Duodenal mucosa (tissue), 2 donors: Measurements from ENCODE around the gene TMEFF1.

Source experiments
- H3K27ac ChIP-seq: one replicate; pipeline ENCODE4 v1.7.0; 2013; ENCODE audit warnings: low read depth, low read length
- H3K27me3 ChIP-seq, 2 donors: one replicate each; pipeline ENCODE4 v1.7.0; 2013; ENCODE audit warnings: low read length in 2 of 2, control low read depth in 1 of 2; ENCODE audit not compliant: insufficient read depth in 2 of 2, control insufficient read depth in 1 of 2
- H3K36me3 ChIP-seq, 2 donors: one replicate each; pipeline ENCODE4 v1.7.0; 2013; ENCODE audit warnings: low read length in 2 of 2, control low read depth in 1 of 2; ENCODE audit not compliant: insufficient read depth in 2 of 2, control insufficient read depth in 1 of 2
- H3K4me1 ChIP-seq, 2 donors: one replicate each; pipeline ENCODE4 v1.7.0; 2013; ENCODE audit warnings: low read length in 2 of 2, control low read depth in 1 of 2; ENCODE audit not compliant: insufficient read depth in 2 of 2, control insufficient read depth in 1 of 2
- H3K4me3 ChIP-seq, 2 donors: one replicate each; pipeline ENCODE4 v1.7.0; 2013; ENCODE audit warnings: low read length in 2 of 2, low read depth in 1 of 2
- H3K9ac ChIP-seq, 2 donors: one replicate each; pipeline ENCODE4 v1.7.0; 2013; ENCODE audit warnings: low read length in 2 of 2, low read depth in 1 of 2
- H3K9me3 ChIP-seq, 2 donors: one replicate each; pipeline ENCODE4 v1.7.0; 2013; ENCODE audit warnings: low read length in 2 of 2, control low read depth in 1 of 2; ENCODE audit not compliant: control insufficient read depth in 1 of 2

TMEFF1 gene

DNA sequence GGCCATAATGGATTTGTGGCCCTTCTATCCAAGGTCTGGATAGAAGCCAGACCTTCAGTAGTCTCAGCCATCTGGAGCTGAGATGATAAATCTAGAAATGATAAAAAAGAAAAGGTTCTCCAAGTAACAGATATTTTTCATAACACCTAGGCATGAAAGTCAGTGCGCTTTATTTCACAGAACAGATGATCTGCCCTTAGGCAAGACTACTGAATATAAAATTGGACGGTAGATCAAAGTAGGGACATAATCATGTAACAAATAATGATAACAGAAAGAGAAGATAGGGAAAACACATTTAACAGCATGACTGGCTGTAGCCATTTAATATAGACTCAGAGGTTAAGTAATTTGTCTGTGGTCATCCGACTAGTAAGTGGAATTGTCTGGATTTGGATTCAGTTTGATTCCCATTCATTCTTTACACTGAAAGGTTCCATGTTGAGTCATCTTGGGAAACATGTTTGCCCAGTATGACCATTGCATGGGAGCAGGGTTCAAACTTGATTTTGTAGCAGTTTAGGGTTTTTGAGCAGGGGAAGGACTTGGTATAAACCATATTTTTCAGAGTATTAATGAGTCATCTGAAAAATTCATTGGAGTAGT lies 100.8 kb downstream of the TMEFF1 start:
- Histone ChIP-seq H3K36me3 (no peaks in the 10 kb centered on the region), H3K9me3 (no peaks in the 10 kb centered on the region), H3K27ac (no peak overlapping the region), H3K4me1 (no peaks in the 10 kb centered on the region), H3K27me3 (no peaks in the 10 kb centered on the region), H3K4me3 (no peak overlapping the region), H3K9ac (no peak overlapping the region)

DNA sequence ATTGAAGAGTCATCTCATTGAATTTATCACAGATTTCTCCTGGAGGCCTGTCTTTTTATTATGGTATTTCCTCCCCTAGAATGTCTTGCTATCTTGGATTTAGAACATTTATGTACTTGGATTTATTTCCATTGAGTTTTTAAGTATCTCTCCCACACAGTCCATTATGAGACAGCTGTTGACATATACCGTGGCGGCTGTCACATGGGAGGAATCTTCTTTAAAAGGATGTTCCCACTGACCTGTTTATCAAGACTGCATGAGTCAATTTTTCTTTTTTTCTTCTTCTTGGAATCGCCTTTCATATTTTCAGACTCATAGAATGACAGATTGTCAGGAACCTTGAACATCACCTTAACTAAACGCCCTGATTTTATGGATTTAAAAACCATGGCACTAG lies 102.1 kb downstream of the TMEFF1 start:
- Histone ChIP-seq H3K36me3 (no peaks in the 10 kb centered on the region), H3K4me3 (no peak overlapping the region), H3K9me3 (no peaks in the 10 kb centered on the region), H3K27me3 (no peaks in the 10 kb centered on the region), H3K27ac (no peak overlapping the region), H3K4me1 (no peaks in the 10 kb centered on the region), H3K9ac (no peak overlapping the region)

DNA sequence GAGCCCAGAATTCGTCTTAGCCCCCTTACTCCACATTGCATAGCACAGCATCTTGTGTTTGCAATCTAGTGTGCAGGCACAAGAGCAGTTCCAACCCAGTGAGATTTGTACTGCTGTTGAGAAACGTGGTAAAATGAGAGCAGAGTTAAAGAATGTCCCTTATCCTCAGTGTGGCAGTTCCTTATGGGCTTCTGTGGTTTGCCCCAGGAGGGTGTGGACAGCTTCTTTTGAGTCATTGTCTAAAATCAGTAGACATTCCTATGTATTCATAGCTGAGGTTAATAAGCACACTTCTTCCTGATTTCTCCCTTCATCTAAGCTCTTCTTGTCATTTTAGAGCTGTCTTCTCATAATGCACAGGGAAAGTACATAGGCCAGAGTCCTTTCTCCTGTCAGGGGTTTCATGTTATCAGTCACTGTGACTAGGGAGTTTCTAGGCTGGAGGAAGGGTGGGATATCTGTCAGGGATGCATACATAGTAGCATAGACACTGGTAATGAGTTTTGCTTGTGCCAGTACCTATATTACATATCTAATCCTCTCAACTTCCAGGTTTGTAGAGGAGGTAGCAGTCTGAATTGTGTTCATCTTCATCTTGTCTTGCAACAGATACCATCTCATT lies 102.9 kb downstream of the TMEFF1 start:
- Histone ChIP-seq H3K9me3 (no peaks in the 10 kb centered on the region), H3K27ac (no peak overlapping the region), H3K27me3 (no peaks in the 10 kb centered on the region), H3K4me1 (no peaks in the 10 kb centered on the region), H3K36me3 (no peaks in the 10 kb centered on the region), H3K4me3 (no peak overlapping the region), H3K9ac (no peak overlapping the region)

DNA sequence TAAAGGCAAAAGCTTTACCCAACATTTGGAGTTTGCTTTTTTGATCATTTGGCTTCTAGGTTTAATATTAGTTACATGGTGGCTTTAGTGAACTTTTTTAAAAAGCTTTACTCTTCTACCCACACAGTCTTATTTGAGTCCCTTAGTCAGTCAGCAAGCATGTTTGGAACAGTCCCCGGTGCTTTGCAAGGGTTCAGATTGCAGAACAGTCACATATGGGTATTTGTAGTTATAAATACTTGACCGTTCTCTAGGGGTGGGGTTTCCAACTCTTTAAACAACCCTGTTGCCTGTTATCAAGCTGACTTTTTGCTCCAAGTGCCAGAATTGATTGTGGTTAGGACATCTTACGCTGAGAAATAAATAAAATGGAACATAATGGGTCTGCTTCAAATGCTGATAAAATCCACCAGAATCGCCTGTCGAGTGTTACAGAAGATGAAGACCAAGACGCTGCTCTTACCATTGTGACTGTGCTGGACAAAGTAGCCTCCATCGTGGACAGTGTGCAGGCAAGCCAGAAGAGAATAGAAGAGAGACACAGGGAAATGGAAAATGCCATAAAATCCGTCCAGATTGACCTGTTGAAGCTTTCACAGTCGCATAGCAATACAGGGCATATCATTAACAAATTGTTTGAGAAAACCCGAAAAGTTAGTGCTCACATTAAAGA lies 105.0 kb downstream of the TMEFF1 start, which contains the start of gene CAVIN4:
Gene CAVIN4 (plus strand): TSS at position 304 of the 673 bp plus-strand sequence. CDS start 65 bp downstream, at position 369.
- no peaks in the 10 kb centered on the region for H3K9me3 ChIP-seq
- H3K4me1 ChIP-seq, result no peaks in the 10 kb centered on the region
- H3K9ac ChIP-seq, result no peak within 1 kb of the TSS
- no peaks in the 10 kb centered on the region for H3K36me3 ChIP-seq
- H3K27me3 ChIP-seq, result no peaks in the 10 kb centered on the region
- no peak within 1 kb of the TSS for H3K4me3 ChIP-seq
- H3K27ac ChIP-seq, result no peak within 1 kb of the TSS

DNA sequence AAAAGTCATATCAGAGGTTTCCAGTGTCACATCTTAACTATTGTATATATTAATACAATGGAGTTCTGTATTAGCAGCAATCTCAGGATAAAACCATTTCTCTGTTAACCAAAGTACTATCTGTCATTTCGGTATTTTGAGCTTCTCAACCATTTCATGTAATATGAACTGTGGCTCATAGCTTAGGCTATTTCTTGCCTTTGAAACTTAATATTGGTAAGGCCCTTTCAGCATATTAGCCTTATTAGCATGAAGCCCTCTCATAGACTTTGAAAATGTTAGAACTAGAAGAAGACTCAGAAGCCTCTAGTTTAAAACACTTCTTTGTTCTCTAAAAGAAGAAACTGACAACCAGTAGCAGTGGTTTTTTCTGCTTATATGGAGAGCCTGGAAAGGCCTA lies 105.7 kb downstream of the TMEFF1 start:
- no peak overlapping the region for H3K4me3 ChIP-seq
- H3K9ac ChIP-seq, result no peak overlapping the region
- H3K27ac ChIP-seq, result no peak overlapping the region

DNA sequence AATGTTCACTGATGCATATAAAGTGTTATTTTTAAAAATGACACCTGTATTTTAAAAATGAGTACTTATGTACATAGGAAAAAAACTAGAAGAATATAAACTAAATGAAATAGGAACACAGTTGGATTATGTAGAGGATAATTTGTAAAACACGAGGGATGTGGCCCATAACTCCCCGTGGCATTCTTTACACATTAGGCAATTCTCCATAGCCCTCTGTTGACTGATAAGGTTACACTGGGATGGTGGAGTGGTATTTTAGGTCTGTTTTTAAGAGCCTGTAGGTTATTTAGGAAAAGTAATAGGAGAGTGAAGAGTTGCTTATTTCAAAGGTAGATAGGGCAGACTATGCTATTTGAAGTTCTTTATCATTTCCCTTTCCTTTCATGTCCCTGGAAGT lies 106.7 kb downstream of the TMEFF1 start:
- Histone ChIP-seq H3K9ac (no peak overlapping the region), H3K9me3 (no peaks in the 10 kb centered on the region), H3K27ac (no peak overlapping the region), H3K36me3 (no peaks in the 10 kb centered on the region), H3K27me3 (no peaks in the 10 kb centered on the region), H3K4me3 (no peak overlapping the region), H3K4me1 (no peaks in the 10 kb centered on the region)

More for the DNA sequence above, 105.7 kb downstream of the TMEFF1 start:
- no peaks in the 10 kb centered on the region for H3K36me3 ChIP-seq
- no peaks in the 10 kb centered on the region for H3K9me3 ChIP-seq
- no peaks in the 10 kb centered on the region for H3K27me3 ChIP-seq
- no peaks in the 10 kb centered on the region for H3K4me1 ChIP-seq

DNA sequence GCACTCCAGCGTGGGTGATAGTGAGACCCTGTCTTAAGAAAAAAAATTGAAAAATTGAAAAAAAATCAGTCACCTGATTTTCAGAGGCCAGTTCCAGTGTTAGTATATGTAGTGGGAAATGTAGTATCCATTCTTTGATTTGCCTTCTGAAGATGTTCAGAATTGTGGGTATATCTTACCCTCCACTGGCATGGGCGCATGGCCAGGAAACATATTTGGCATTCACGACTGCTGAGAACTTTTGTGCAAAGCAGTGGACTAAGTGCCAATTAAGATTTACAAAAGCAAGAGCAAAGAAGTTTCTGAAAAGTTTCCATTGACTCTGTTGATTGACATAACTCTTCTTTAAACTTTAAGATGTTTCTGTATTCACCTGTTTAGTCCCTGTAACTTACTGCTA lies 107.3 kb downstream of the TMEFF1 start:
- Histone ChIP-seq H3K27ac (no peak overlapping the region), H3K4me3 (no peak overlapping the region), H3K9ac (no peak overlapping the region), H3K27me3 (no peaks in the 10 kb centered on the region), H3K9me3 (no peaks in the 10 kb centered on the region), H3K36me3 (no peaks in the 10 kb centered on the region), H3K4me1 (no peaks in the 10 kb centered on the region)

DNA sequence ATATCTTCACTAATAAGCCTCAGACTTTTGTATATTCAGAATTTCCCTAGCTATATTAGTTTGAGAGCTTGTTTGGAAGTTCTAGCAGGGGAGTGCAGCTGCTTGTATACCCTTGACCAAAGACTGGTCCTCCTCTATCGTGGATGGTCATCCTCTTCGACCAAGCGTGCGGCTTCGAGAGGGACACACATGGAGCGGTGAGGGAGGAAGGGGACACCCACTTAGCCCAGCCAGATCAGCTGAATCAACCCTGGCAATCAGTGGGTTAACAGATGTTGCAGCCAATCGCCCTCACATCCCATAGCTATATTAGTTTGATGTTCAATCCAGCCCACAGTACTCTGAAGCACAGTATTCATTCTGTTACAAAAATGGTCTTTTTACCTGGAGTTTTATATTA lies 108.1 kb downstream of the TMEFF1 start:
- no peaks in the 10 kb centered on the region for H3K27me3 ChIP-seq
- H3K36me3 ChIP-seq, result no peaks in the 10 kb centered on the region
- no peak overlapping the region for H3K4me3 ChIP-seq
- no peak overlapping the region for H3K9ac ChIP-seq
- H3K9me3 ChIP-seq, result no peaks in the 10 kb centered on the region
- no peaks in the 10 kb centered on the region for H3K4me1 ChIP-seq
- H3K27ac ChIP-seq, result no peak overlapping the region

DNA sequence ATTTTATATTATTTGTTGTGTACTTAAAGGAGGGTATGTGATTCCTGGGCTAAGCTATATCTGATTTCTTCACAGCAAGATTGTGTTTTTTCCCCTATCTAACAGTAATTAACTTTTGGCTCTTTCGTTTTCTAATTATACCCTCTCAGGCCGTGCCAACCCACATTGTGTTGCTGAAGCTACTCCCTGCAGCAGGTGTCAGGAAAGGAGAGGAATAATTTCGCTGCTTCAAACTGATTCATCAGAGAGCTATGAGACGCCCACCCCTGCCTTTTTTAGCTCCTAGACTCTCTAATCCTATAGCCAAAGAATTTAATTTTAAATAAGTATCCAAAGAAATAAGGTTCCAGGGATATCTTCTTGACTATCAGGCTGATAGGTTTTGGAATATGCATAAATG lies 108.7 kb downstream of the TMEFF1 start:
- no peaks in the 10 kb centered on the region for H3K36me3 ChIP-seq
- no peaks in the 10 kb centered on the region for H3K27me3 ChIP-seq
- H3K4me3 ChIP-seq, result no peak overlapping the region
- H3K4me1 ChIP-seq, result no peaks in the 10 kb centered on the region
- H3K9me3 ChIP-seq, result no peaks in the 10 kb centered on the region
- H3K27ac ChIP-seq, result no peak overlapping the region
- no peak overlapping the region for H3K9ac ChIP-seq

DNA sequence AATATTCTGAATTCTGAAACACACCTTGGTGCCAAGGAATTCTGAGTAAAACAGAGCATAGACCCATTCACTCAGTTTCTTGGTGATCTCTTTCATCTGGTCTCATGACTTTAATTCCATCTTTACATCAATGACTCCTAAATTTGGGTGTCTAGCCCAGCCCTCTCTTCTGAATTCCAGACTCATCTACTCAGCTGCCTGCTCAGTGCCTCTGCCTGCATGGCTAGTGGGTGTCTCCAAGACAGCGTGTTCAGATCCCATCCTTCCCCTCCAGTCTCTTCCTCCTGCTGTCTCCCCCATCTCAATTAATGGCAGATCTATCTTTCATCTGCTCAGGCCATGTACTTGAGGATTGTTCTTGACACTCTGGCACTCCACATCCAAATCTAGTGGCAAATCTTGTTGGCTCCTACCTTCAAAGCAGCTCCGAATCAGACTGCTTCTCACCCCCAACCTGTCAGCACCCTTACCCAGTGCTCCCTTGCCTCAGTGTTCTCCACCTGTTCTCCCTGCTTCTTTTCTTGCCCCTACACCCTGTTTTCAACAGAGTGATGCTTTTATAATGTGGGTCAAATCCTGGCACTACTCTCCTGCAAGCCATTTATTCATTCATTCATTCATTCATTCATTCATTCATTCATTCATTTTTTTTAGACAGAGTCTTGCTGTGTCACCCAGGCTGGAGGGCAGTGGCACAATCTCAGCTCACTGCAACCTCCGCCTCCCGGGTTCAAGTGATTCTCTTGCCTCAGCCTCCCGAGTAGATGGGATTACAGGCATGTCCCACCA lies 110.3 kb downstream of the TMEFF1 start:
- Histone ChIP-seq H3K27me3 (no peaks in the 10 kb centered on the region), H3K27ac (no peak overlapping the region)

More for the DNA sequence above, 110.3 kb downstream of the TMEFF1 start:
- Histone ChIP-seq H3K36me3 (no peaks in the 10 kb centered on the region), H3K4me1 (no peaks in the 10 kb centered on the region), H3K9me3 (no peaks in the 10 kb centered on the region), H3K4me3 (no peak overlapping the region), H3K9ac (no peak overlapping the region)
